Gastrocnemius medialis (tissue), 4 donors: ENCODE results near the gene PID1. TPM values are rescaled to one million over a fixed set of nuclear protein-coding genes. Genes with fewer than 3 reads are reported as not detected.

Experiments
- ATAC-seq, 2 donors: fragments of 150-250 bp; one replicate each; pipeline ENCODE4 v1.9.1; 2016
- DNase-seq, 2 donors: peaks; one replicate each; pipeline ENCODE4 v3.0.0-alpha.2; 2019
- H3K27ac ChIP-seq, 4 donors: fragments of 200-600 bp; sonication (generic); 1 replicate in 1 of 4; 2 replicates in 3 of 4; pipeline ENCODE4 v1.5.1; 2016 to 2018; ENCODE audit warnings: mild to moderate bottlenecking in 2 of 4, moderate library complexity in 1 of 4
- H3K27me3 ChIP-seq, 3 donors: fragments of 200-600 bp; sonication (generic) in 2 of 3; 1 replicate in 1 of 3; 2 replicates in 2 of 3; pipeline versions ENCODE4 v1.5.1 to v1.6.0; 2016 to 2019; ENCODE audit warnings: mild to moderate bottlenecking in 1 of 3, moderate library complexity in 1 of 3
- H3K36me3 ChIP-seq, 2 donors: fragments of 200-600 bp; sonication (generic) in 1 of 2; one replicate each; pipeline ENCODE4 v1.5.1; 2017 to 2018
- H3K4me1 ChIP-seq, 2 donors: fragments of 200-600 bp; sonication (generic) in 1 of 2; one replicate each; pipeline ENCODE4 v1.5.1; 2016 to 2017; ENCODE audit warnings: mild to moderate bottlenecking in 2 of 2
- H3K4me3 ChIP-seq, 4 donors: fragments of 200-600 bp; sonication (generic) in 3 of 4; 1 replicate in 1 of 4; 2 replicates in 3 of 4; pipeline ENCODE4 v1.5.1; 2016 to 2019; ENCODE audit warnings: mild to moderate bottlenecking in 2 of 4
- H3K9me3 ChIP-seq, 3 donors: fragments of 200-600 bp; sonication (generic) in 2 of 3; 1 replicate in 1 of 3; 2 replicates in 2 of 3; pipeline ENCODE4 v1.5.1; 2016 to 2019
- CTCF ChIP-seq, 5 experiments: fragments of 450-650 bp in 3 of 5; fragments of 200-600 bp in 2 of 5; sonication (generic) in 2 of 5; IDR thresholded peaks in 4 of 5; conservative IDR thresholded peaks in 1 of 5; 1 replicate in 4 of 5; 2 replicates in 1 of 5; pipeline ENCODE4 v1.5.1; 2016 to 2019; ENCODE audit warnings: antibody characterized with exemption in 5 of 5, mild to moderate bottlenecking in 3 of 5, moderate library complexity in 3 of 5
- POLR2A ChIP-seq, 2 donors: fragments of 450-650 bp; IDR thresholded peaks; one replicate each; pipeline ENCODE4 v1.6.1; 2017; ENCODE audit warnings: antibody characterized with exemption in 2 of 2, mild to moderate bottlenecking in 2 of 2, moderate library complexity in 2 of 2
- in situ Hi-C, 4 donors: fragments of 200-750 bp; cut with MboI; loops; one replicate each; pipeline versions ENCODE4 v1.15.0 to v1.8.0; 2017; ENCODE audit warnings: low sequenced_read_pairs in 4 of 4
- intact Hi-C: fragments of 100-400 bp; cut with DNase I; formaldehyde crosslinking; loops from one replicate; pipeline ENCODE4 v1.15.1; 2023; ENCODE audit warnings: low total_unique reads
- total RNA-seq, 4 donors: library from RNA; depleted of rRNA; stranded (reverse); fragments of >200 nt; gene quantifications; one replicate each; pipeline versions ENCODE4 v1.1.0 to v1.2.3, GENCODE V29; 2016

PID1 gene
- total RNA-seq, 4 donors from 2014 or later, result 11.3 to 24.3 (median 19.5) TPM

- in situ Hi-C loops (no loop called here), intact Hi-C loops (no loop called here)
- Histone ChIP-seq H3K27me3 (no peaks in the 10 kb centered on the region), H3K9me3 (no peaks in the 10 kb centered on the region), H3K36me3 (no peaks in the 10 kb centered on the region), H3K4me1 (peaks cover 9 to 24% of the 10 kb centered on the region in 2 donors), H3K27ac (peak overlapping the region; percentile 11 to 82 (median 72)), H3K4me3 (no peak overlapping the region)
- ATAC-seq (peak in 1 of 2 donors; percentile 40), DNase-seq (no peak)
- TF ChIP-seq POLR2A (IDR thresholded peaks at IDR 0.05), result no peak
- TF ChIP-seq CTCF (IDR thresholded peaks at IDR 0.05 in 4 of 5, conservative IDR thresholded peaks at IDR 0.05 in 1 of 5), result no peak
Observed at GRCh38 chr2:229159405-229159804, 111.7 kb downstream of the PID1 start.

GRCh38 chr2:229154381-229154780, 116.7 kb downstream of the PID1 start:
- Histone ChIP-seq H3K9me3 (no peaks in the 10 kb centered on the region), H3K4me1 (no peaks in the 10 kb centered on the region), H3K27me3 (no peaks in the 10 kb centered on the region), H3K27ac (no peak overlapping the region), H3K36me3 (no peaks in the 10 kb centered on the region), H3K4me3 (no peak overlapping the region)
- no peak for TF ChIP-seq POLR2A (IDR thresholded peaks at IDR 0.05)
- intact Hi-C loops (no loop called here), in situ Hi-C loops (no loop called here)
- ATAC-seq (no peak), DNase-seq (no peak)

DNA sequence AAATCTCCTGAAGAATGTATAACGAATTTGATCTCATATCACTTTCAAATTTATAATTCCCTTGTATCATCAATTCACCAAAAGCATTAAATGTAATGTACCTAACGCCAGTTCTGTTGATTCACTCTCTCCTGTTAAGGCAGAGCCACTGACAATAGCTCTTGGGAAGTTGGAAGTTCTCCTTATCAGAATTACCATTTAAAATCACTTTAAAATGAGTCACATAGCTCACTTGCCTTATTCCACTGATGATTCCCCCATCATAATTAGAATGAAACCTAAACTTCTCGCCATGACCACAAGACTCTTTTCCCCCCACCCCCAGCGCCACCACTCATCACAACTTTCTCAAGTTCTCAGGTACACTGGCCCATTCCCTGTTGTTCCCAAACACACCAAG, 117.1 kb downstream of the PID1 start:
- intact Hi-C loops (no loop called here), in situ Hi-C loops (no loop called here)
- Histone ChIP-seq H3K36me3 (no peaks in the 10 kb centered on the region), H3K4me3 (no peak overlapping the region), H3K9me3 (no peaks in the 10 kb centered on the region), H3K4me1 (no peaks in the 10 kb centered on the region), H3K27ac (no peak overlapping the region), H3K27me3 (no peaks in the 10 kb centered on the region)
- no peak for ATAC-seq
- no peak for DNase-seq
- TF ChIP-seq CTCF (IDR thresholded peaks at IDR 0.05 in 4 of 5, conservative IDR thresholded peaks at IDR 0.05 in 1 of 5) (no peak), POLR2A (IDR thresholded peaks at IDR 0.05) (no peak)

GRCh38 chr2:229153267-229153666, 117.8 kb downstream of the PID1 start:
- DNase-seq (no peak), ATAC-seq (no peak)
- H3K9me3 ChIP-seq, result no peaks in the 10 kb centered on the region
- H3K36me3 ChIP-seq, result no peaks in the 10 kb centered on the region
- no peak overlapping the region for H3K4me3 ChIP-seq
- intact Hi-C loops (no loop called here), in situ Hi-C loops (no loop called here)
- no peaks in the 10 kb centered on the region for H3K27me3 ChIP-seq
- TF ChIP-seq CTCF (IDR thresholded peaks at IDR 0.05 in 4 of 5, conservative IDR thresholded peaks at IDR 0.05 in 1 of 5) (no peak), POLR2A (IDR thresholded peaks at IDR 0.05) (no peak)
- H3K4me1 ChIP-seq, result no peaks in the 10 kb centered on the region
- H3K27ac ChIP-seq, result no peak overlapping the region

GRCh38 chr2:229152674-229153073, 118.4 kb downstream of the PID1 start:
- no peaks in the 10 kb centered on the region for H3K9me3 ChIP-seq
- no peaks in the 10 kb centered on the region for H3K27me3 ChIP-seq
- intact Hi-C loops (no loop called here), in situ Hi-C loops (no loop called here)
- no peaks in the 10 kb centered on the region for H3K36me3 ChIP-seq
- H3K4me1 ChIP-seq, result no peaks in the 10 kb centered on the region
- TF ChIP-seq POLR2A (IDR thresholded peaks at IDR 0.05) (no peak), CTCF (IDR thresholded peaks at IDR 0.05 in 4 of 5, conservative IDR thresholded peaks at IDR 0.05 in 1 of 5) (no peak)
- no peak overlapping the region for H3K27ac ChIP-seq
- ATAC-seq, result no peak
- H3K4me3 ChIP-seq, result no peak overlapping the region
- DNase-seq, result no peak
